HEK293 (cell line): ENCODE data around the gene LRRC75A.

ENCODE experiments used
- CTCF ChIP-seq: fragments of 450-650 bp; formaldehyde crosslinking; IDR thresholded peaks from 2 replicates; pipeline ENCODE4 v1.5.1; 2016; ENCODE audit warnings: missing biosample characterization, missing genetic modification characterization
- SP2 ChIP-seq: fragments of 450-650 bp; formaldehyde crosslinking; IDR thresholded peaks from 2 replicates; pipeline ENCODE4 v1.5.1; 2016; ENCODE audit warnings: missing biosample characterization, missing genetic modification characterization
- ZBTB21 ChIP-seq: fragments of 450-650 bp; formaldehyde crosslinking; IDR thresholded peaks from 2 replicates; pipeline ENCODE4 v1.5.1; 2017; ENCODE audit warnings: missing biosample characterization, missing genetic modification characterization
- ZFP41 ChIP-seq: fragments of 450-650 bp; formaldehyde crosslinking; IDR thresholded peaks from 2 replicates; pipeline ENCODE4 v1.5.1; 2016; ENCODE audit warnings: missing biosample characterization, missing genetic modification characterization, borderline replicate concordance
- ZNF133 ChIP-seq: fragments of 450-650 bp; formaldehyde crosslinking; IDR thresholded peaks from 2 replicates; pipeline ENCODE4 v1.5.1; 2016; ENCODE audit warnings: missing biosample characterization, missing genetic modification characterization
- ZNF555 ChIP-seq: fragments of 450-650 bp; formaldehyde crosslinking; conservative IDR thresholded peaks from 2 replicates; pipeline ENCODE4 v1.5.1; 2017; ENCODE audit warnings: missing biosample characterization, mild to moderate bottlenecking, missing genetic modification characterization, inconsistent platforms
- ZNF747 ChIP-seq: fragments of 450-650 bp; formaldehyde crosslinking; IDR thresholded peaks from 2 replicates; pipeline ENCODE4 v1.5.1; 2016; ENCODE audit warnings: missing biosample characterization, missing genetic modification characterization
- TF ChIP-seq, protein P1 (sequence below): fragments of 450-650 bp; formaldehyde crosslinking; IDR thresholded peaks from 2 replicates; pipeline ENCODE4 v1.5.1; 2016; ENCODE audit warnings: missing biosample characterization, missing genetic modification characterization
- TF ChIP-seq, protein P2 (sequence below): fragments of 450-650 bp; formaldehyde crosslinking; IDR thresholded peaks from 2 replicates; pipeline ENCODE4 v1.5.1; 2016; ENCODE audit warnings: missing biosample characterization, missing genetic modification characterization

DNA sequence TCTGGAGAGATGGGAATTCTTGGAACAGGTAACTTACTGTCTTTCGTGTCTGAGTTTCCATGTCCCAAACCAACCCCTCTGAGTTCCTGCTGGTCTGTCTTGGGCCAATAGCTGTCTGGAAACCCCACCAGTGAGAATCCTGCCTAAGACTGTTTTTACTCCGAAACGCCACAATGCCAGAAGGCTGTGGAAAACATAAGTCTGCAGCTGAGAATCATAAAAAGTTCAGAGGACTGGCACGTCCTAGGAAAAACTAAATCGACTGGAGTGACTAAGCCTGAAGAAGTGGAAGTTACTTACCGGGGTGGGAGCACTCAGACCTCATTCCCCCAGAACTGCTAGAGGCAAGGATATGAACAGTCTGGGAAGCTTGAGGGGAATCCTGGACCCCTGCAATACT is 13.3 kb downstream of the LRRC75A start:
- no peak for TF ChIP-seq CTCF (tag by site-specific recombination)
- no peak for TF ChIP-seq ZBTB21 (tag by site-specific recombination)
- no peak for TF ChIP-seq ZNF133 (tag by site-specific recombination)
- TF ChIP-seq ZFP41 = no peak
- TF ChIP-seq ZNF747 (tag by site-specific recombination) = no peak
- TF ChIP-seq, protein P1, sequence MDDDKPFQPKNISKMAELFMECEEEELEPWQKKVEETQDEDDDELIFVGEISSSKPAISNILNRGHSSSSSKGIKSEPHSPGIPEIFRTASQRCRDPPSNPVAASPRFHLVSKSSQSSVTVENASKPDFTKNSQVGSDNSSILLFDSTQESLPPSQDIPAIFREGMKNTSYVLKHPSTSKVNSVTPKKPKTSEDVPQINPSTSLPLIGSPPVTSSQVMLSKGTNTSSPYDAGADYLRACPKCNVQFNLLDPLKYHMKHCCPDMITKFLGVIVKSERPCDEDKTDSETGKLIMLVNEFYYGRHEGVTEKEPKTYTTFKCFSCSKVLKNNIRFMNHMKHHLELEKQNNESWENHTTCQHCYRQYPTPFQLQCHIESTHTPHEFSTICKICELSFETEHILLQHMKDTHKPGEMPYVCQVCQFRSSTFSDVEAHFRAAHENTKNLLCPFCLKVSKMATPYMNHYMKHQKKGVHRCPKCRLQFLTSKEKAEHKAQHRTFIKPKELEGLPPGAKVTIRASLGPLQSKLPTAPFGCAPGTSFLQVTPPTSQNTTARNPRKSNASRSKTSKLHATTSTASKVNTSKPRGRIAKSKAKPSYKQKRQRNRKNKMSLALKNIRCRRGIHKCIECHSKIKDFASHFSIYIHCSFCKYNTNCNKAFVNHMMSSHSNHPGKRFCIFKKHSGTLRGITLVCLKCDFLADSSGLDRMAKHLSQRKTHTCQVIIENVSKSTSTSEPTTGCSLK (tag by site-specific recombination) = no peak
- TF ChIP-seq SP2 (tag by site-specific recombination) = no peak
- no peak for TF ChIP-seq ZNF555
- TF ChIP-seq, protein P2, sequence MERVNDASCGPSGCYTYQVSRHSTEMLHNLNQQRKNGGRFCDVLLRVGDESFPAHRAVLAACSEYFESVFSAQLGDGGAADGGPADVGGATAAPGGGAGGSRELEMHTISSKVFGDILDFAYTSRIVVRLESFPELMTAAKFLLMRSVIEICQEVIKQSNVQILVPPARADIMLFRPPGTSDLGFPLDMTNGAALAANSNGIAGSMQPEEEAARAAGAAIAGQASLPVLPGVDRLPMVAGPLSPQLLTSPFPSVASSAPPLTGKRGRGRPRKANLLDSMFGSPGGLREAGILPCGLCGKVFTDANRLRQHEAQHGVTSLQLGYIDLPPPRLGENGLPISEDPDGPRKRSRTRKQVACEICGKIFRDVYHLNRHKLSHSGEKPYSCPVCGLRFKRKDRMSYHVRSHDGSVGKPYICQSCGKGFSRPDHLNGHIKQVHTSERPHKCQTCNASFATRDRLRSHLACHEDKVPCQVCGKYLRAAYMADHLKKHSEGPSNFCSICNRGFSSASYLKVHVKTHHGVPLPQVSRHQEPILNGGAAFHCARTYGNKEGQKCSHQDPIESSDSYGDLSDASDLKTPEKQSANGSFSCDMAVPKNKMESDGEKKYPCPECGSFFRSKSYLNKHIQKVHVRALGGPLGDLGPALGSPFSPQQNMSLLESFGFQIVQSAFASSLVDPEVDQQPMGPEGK = no peak
